ENCODE results near the gene R3HDML.
"Not testable (repeated sequence)": the region's sequence is repeated elsewhere in the genome, so short reads cannot be mapped to it uniquely, and the experiment has no call there.

- not testable (repeated sequence) for TF ChIP-seq POLR2A, CTCF, POLR2AphosphoS5 (IDR thresholded peaks at IDR 0.05)
Measured at GRCh38 chr20:44327748-44328147, 9.1 kb upstream of the R3HDML start.

Measured in upper lobe of left lung (tissue), 4 donors.